ENCODE data around the gene PDGFC.

PDGFC gene, protein sequence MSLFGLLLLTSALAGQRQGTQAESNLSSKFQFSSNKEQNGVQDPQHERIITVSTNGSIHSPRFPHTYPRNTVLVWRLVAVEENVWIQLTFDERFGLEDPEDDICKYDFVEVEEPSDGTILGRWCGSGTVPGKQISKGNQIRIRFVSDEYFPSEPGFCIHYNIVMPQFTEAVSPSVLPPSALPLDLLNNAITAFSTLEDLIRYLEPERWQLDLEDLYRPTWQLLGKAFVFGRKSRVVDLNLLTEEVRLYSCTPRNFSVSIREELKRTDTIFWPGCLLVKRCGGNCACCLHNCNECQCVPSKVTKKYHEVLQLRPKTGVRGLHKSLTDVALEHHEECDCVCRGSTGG

DNA sequence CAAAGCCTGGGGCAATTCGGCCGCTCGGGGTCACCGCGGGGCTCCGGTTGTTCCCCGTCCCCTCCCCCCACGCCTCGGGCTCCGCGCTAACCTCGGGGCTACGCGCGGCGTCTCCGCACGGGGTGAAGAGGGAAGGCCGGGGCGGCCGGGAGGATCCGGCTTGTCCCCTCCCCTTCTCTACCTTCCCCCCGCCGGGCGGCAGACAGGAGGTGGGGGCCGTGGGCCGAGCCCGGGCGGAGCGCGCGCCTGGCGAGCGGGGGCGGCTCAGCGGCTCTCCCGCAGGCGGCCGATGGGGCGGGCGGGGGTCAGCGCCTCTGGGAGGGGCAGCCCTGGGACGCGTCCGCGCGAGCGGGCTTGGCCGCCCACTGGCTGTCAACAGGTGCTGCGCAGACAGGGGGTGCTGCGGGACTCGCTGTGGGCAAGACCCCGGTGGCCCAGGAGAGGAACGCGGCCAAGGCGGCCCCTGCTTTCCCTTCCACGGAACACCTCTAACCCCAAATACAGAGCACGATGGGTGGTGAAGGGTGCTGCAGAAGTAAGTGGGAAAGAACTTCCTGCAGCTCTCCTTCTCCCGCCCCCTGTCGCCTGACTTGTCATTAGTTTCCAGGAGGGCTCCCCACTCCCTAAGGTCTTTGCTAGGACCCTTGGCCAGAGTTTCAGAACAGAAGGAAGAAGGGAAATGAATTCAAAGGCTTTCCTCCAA, at the start of gene PDGFC:
Gene PDGFC (minus strand): TSS at position 124 of the 703 bp plus-strand sequence. CDS start 896 bp downstream, outside the sequence.
- DNase-seq (ENCODE audit: low read depth), result peak; percentile 66
- H3K4me3 ChIP-seq (replicated peaks; ENCODE audit: low read depth, low read length), result peak within 1 kb of the TSS; percentile 88
- TF ChIP-seq, protein P1, sequence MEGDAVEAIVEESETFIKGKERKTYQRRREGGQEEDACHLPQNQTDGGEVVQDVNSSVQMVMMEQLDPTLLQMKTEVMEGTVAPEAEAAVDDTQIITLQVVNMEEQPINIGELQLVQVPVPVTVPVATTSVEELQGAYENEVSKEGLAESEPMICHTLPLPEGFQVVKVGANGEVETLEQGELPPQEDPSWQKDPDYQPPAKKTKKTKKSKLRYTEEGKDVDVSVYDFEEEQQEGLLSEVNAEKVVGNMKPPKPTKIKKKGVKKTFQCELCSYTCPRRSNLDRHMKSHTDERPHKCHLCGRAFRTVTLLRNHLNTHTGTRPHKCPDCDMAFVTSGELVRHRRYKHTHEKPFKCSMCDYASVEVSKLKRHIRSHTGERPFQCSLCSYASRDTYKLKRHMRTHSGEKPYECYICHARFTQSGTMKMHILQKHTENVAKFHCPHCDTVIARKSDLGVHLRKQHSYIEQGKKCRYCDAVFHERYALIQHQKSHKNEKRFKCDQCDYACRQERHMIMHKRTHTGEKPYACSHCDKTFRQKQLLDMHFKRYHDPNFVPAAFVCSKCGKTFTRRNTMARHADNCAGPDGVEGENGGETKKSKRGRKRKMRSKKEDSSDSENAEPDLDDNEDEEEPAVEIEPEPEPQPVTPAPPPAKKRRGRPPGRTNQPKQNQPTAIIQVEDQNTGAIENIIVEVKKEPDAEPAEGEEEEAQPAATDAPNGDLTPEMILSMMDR (IDR thresholded peaks at IDR 0.05; ENCODE audit: low read length, missing control alignments), result peak; percentile 33

DNA sequence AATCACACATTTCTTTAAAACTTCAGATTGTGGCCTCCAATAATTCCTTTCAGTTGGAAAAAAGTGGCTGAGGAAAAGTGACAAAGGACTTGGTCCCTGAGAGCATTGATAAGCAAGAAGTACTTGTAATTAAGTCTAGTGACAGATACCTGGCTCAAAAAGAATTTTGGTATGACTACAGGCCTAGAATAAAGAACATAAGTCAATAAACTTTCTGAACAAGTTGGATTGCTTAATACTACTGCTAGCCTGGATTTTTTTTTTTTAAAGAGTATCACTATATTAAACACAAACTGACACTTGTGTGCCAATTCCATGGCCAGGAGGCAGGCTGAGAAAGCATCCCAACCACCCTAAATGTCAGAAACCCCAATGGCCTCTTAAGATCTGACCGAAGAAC, 49.3 kb upstream of the PDGFC start:
- DNase-seq (ENCODE audit: low read depth), result no peak
- TF ChIP-seq, protein P1 (IDR thresholded peaks at IDR 0.05; ENCODE audit: low read length, missing control alignments), result no peak
- H3K4me3 ChIP-seq (replicated peaks; ENCODE audit: low read depth, low read length), result no peak overlapping the region

DNA sequence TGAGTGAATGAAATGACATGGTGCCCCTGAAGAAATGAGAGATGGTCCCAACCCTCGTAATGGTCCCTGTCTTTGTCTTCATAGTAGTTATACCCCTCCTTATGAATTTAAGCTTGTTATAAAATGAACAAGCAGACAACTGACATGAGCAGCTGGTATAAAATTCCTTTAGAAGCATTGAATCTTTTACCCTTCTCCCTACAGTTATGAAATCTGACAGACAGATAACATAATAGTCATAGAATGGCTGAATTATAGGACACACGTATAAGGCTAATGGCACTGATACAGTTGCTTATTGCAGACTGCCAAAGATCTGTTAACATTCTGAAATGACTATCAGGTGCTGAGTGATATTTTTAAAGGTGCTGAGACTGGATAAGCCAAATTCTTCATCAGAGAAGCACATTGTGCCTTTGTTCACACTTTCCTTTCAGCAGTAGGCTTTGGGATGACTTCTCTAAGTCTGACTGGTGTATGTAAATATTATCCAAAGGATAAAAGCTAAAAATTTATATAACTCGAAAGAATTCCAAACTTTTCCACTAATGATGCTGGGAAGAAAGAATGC, 47.4 kb upstream of the PDGFC start:
- no peak overlapping the region for H3K4me3 ChIP-seq (replicated peaks; ENCODE audit: low read depth, low read length)
- DNase-seq (ENCODE audit: low read depth), result no peak
- TF ChIP-seq, protein P1 (IDR thresholded peaks at IDR 0.05; ENCODE audit: low read length, missing control alignments), result no peak

DNA sequence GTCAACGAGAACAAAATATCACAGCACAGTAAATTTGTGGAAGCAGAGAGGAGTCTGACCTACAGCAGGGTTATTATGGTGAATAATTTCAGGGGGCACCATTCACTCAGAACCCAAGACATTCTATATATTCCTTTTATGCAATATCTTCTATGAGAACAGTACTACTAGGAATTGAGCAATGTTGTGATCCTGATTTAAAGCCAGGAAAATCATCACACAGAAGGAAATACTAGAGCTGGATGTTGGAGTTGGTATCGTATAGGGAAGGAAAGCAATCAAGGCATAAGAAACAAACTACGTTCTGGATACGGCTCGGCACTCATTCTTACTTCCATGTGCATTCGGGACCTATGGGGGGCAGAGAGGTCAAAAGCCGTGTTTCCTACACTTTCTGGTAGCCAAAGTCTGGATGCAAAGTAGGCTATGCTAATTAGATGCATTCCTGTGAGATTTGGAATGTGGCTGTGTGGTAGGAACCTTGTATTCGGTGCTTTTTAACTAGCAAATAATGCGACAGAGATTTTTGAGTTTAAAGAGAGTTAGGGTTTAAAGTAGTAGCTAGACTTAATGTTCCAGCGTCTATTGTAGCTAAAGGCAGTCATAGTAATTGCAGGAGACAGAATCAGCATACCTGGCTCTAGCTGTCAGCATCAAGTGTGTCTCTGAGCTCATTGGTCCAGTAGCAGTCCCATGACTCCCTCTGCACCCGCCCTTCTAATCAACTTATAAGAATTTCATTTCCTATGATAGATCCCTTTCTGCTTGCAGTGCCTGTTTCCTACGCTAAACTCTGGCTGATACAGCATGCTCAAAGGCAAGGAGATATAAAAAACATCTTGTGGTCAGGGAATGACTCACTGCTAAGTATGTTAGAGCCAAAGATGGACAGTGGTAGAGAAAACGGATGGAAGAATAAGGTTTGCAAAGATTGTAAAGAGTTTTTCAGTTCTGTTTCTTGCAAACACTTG, 43.3 kb upstream of the PDGFC start:
- TF ChIP-seq, protein P1 (IDR thresholded peaks at IDR 0.05; ENCODE audit: low read length, missing control alignments), result peak; percentile 16
- DNase-seq (ENCODE audit: low read depth), result peak; percentile 91
- no peak overlapping the region for H3K4me3 ChIP-seq (replicated peaks; ENCODE audit: low read depth, low read length)

DNA sequence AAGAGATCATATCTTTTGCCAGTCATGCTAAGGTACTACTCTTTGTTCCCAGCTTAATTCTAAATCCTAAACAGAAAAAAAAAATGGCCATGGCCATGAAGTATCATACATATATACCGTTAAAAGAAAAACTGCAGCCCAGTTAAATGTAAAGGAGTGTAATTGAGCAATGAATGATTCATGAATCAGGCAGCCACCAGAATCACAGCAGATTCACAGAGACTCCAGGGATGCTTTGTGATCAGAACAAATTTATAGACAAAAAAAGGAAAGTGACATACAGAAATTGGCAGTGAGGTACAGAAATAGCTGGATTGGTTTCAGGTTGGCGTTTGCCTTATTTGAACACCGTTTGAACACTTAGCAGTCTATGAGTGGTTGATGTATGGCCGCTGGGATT, 42.1 kb upstream of the PDGFC start:
- peak; percentile 22 for DNase-seq (ENCODE audit: low read depth)
- no peak overlapping the region for H3K4me3 ChIP-seq (replicated peaks; ENCODE audit: low read depth, low read length)
- TF ChIP-seq, protein P1 (IDR thresholded peaks at IDR 0.05; ENCODE audit: low read length, missing control alignments), result no peak

DNA sequence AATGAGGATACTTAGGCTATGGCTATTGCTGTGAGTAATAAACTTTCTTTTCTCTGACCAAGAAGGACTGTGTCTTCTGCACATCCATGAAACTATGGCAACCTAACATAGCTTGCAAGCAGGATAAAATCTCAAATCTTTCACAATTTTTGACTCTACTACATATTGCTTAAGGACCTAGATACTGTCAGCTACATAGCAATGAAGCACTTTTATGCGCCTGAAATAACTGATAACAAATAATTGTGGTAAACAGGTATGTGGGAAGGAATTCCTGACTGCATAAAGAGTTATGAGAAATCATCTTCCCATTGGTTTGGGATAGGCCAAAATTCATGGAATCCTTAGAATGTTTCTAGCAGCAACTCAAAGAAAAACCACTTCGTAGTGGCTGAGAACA, 41.2 kb upstream of the PDGFC start:
- TF ChIP-seq, protein P1 (IDR thresholded peaks at IDR 0.05; ENCODE audit: low read length, missing control alignments), result no peak
- H3K4me3 ChIP-seq (replicated peaks; ENCODE audit: low read depth, low read length), result no peak overlapping the region
- DNase-seq (ENCODE audit: low read depth), result peak; percentile 69

Measured in fibroblast of pulmonary artery (primary cell).